IMR-90 (cell line): ENCODE data around the gene FBP1.
A peak's percentile ranks its signal among the peaks of the same experiment; 100 is the strongest.

Source experiments
- BHLHE40 ChIP-seq: fragments of 150-350 bp; IDR thresholded peaks from 2 replicates; pipeline ENCODE4 v1.6.1; 2016; ENCODE audit warnings: mild to moderate bottlenecking, low read depth, low read length
- CEBPB ChIP-seq: IDR thresholded peaks from 2 replicates; pipeline ENCODE4 v1.6.1; 2012; ENCODE audit warnings: low read depth, low read length, improper control_type of control experiment
- CTCF ChIP-seq: conservative IDR thresholded peaks from 2 replicates; pipeline ENCODE4 v1.5.1; 2012; ENCODE audit warnings: mild to moderate bottlenecking, low read depth, low read length, improper control_type of control experiment
- MAFK ChIP-seq: IDR thresholded peaks from 2 replicates; pipeline ENCODE4 v1.6.1; 2012; ENCODE audit warnings: low read depth, low read length, improper control_type of control experiment
- MAZ ChIP-seq: IDR thresholded peaks from 2 replicates; pipeline ENCODE4 v1.6.1; 2012; ENCODE audit warnings: low read depth, mild to moderate bottlenecking, low read length, improper control_type of control experiment, moderate library complexity, borderline replicate concordance
- MXI1 ChIP-seq: IDR thresholded peaks from 2 replicates; pipeline ENCODE4 v1.6.1; 2012; ENCODE audit warnings: low read depth, mild to moderate bottlenecking, low read length, moderate library complexity, borderline replicate concordance
- NFE2L2 ChIP-seq: fragments of 150-350 bp; IDR thresholded peaks from 2 replicates; pipeline ENCODE4 v1.6.1; 2016; ENCODE audit warnings: low read depth, mild to moderate bottlenecking, low read length
- POLR2A ChIP-seq: IDR thresholded peaks from 2 replicates; pipeline ENCODE4 v1.6.1; 2012; ENCODE audit warnings: mild to moderate bottlenecking, low read depth, low read length
- RAD21 ChIP-seq: IDR thresholded peaks from 2 replicates; pipeline ENCODE4 v1.6.1; 2012; ENCODE audit warnings: low read length, improper control_type of control experiment
- RCOR1 ChIP-seq: IDR thresholded peaks from 2 replicates; pipeline ENCODE4 v1.6.1; 2012; ENCODE audit warnings: mild to moderate bottlenecking, low read length, improper control_type of control experiment; ENCODE audit not compliant: insufficient replicate concordance
- SMC3 ChIP-seq: fragments of 150-350 bp; IDR thresholded peaks from 2 replicates; pipeline ENCODE4 v1.6.1; 2016; ENCODE audit warnings: low read depth, mild to moderate bottlenecking, antibody characterized with exemption, low read length, moderate library complexity
- USF2 ChIP-seq: fragments of 150-350 bp; IDR thresholded peaks from 2 replicates; pipeline ENCODE4 v1.6.1; 2017; ENCODE audit warnings: mild to moderate bottlenecking, antibody characterized with exemption, low read length, low read depth

- TF ChIP-seq BHLHE40 (no peak), POLR2A (no peak), CTCF (peak; percentile 19; the same call in 1 of the 2 replicates), RAD21 (peak; percentile 22; the same call in 1 of the 2 replicates), USF2 (no peak), RCOR1 (no peak), MAFK (no peak), MAZ (no peak), MXI1 (no peak), SMC3 (no peak), NFE2L2 (no peak), CEBPB (no peak)
Observed at GRCh38 chr9:94554439-94555331, 84.6 kb downstream of the FBP1 start, which contains the start of gene PCAT7.
